Muscle layer of duodenum (tissue), 2 donors: Measurements from ENCODE around the gene HMX2.

ENCODE experiments used
- H3K27ac ChIP-seq: one replicate; pipeline ENCODE4 v1.7.0; 2013; ENCODE audit warnings: mild to moderate bottlenecking, low read length
- H3K27me3 ChIP-seq: one replicate; pipeline ENCODE4 v1.7.0; 2013; ENCODE audit warnings: low read depth, mild to moderate bottlenecking, control low read depth, low read length
- H3K36me3 ChIP-seq, 2 donors: one replicate each; pipeline ENCODE4 v1.7.0; 2013; ENCODE audit warnings: low read length in 2 of 2, control low read depth in 1 of 2, mild to moderate bottlenecking in 1 of 2; ENCODE audit not compliant: insufficient read depth in 2 of 2, control insufficient read depth in 1 of 2
- H3K4me1 ChIP-seq, 2 donors: one replicate each; pipeline ENCODE4 v1.7.0; 2013; ENCODE audit warnings: low read length in 2 of 2, mild to moderate bottlenecking in 2 of 2, control low read depth in 1 of 2, moderate library complexity in 1 of 2; ENCODE audit not compliant: insufficient read depth in 2 of 2, control insufficient read depth in 1 of 2
- H3K4me3 ChIP-seq, 2 donors: one replicate each; pipeline ENCODE4 v1.7.0; 2013; ENCODE audit warnings: low read length in 2 of 2, low read depth in 1 of 2, mild to moderate bottlenecking in 1 of 2
- H3K9me3 ChIP-seq, 2 donors: one replicate each; pipeline ENCODE4 v1.7.0; 2013; ENCODE audit warnings: low read length in 2 of 2, control low read depth in 1 of 2, mild to moderate bottlenecking in 1 of 2; ENCODE audit not compliant: control insufficient read depth in 1 of 2
- donor health status: healthy.

Gene HMX2

GRCh38 chr10:123147635-123148413 is at the start of gene HMX2:
Gene HMX2, plus strand, starts transcription at chr10:123148136. Its CDS starts 243 bp downstream, at chr10:123148379.
- H3K36me3 ChIP-seq = no peaks in the 10 kb centered on the region
- no peaks in the 10 kb centered on the region for H3K9me3 ChIP-seq
- H3K27me3 ChIP-seq = peaks cover 90% of the 10 kb centered on the region
- H3K4me1 ChIP-seq = peaks cover 2 to 69% of the 10 kb centered on the region in 2 donors
- H3K27ac ChIP-seq = no peak within 1 kb of the TSS
- H3K4me3 ChIP-seq = peak within 1 kb of the TSS in 1 of 2 donors; percentile 28

- H3K27ac ChIP-seq = no peak overlapping the region
- H3K4me1 ChIP-seq = no peaks in the 10 kb centered on the region
- H3K9me3 ChIP-seq = no peaks in the 10 kb centered on the region
- no peaks in the 10 kb centered on the region for H3K36me3 ChIP-seq
- H3K4me3 ChIP-seq = no peak overlapping the region
- H3K27me3 ChIP-seq = no peaks in the 10 kb centered on the region
Observed at GRCh38 chr10:123100030-123100762, 47.7 kb upstream of the HMX2 start.

- H3K27me3 ChIP-seq = no peaks in the 10 kb centered on the region
Observed at GRCh38 chr10:123101872-123102271, 46.1 kb upstream of the HMX2 start.

GRCh38 chr10:123102673-123103072 is 45.3 kb upstream of the HMX2 start:
- no peaks in the 10 kb centered on the region for H3K4me1 ChIP-seq
- no peaks in the 10 kb centered on the region for H3K36me3 ChIP-seq
- no peaks in the 10 kb centered on the region for H3K27me3 ChIP-seq
- H3K9me3 ChIP-seq = no peaks in the 10 kb centered on the region
- no peak overlapping the region for H3K4me3 ChIP-seq
- no peak overlapping the region for H3K27ac ChIP-seq

More at GRCh38 chr10:123101872-123102271, 46.1 kb upstream of the HMX2 start:
- no peak overlapping the region for H3K27ac ChIP-seq
- H3K36me3 ChIP-seq = no peaks in the 10 kb centered on the region
- no peaks in the 10 kb centered on the region for H3K4me1 ChIP-seq
- no peaks in the 10 kb centered on the region for H3K9me3 ChIP-seq
- no peak overlapping the region for H3K4me3 ChIP-seq

- Histone ChIP-seq H3K4me3 (no peak overlapping the region), H3K9me3 (no peaks in the 10 kb centered on the region), H3K27me3 (no peaks in the 10 kb centered on the region), H3K36me3 (no peaks in the 10 kb centered on the region), H3K4me1 (no peaks in the 10 kb centered on the region), H3K27ac (no peak overlapping the region)
Observed at GRCh38 chr10:123103944-123104343, 44.0 kb upstream of the HMX2 start.

GRCh38 chr10:123109466-123109865 is 38.5 kb upstream of the HMX2 start:
- no peaks in the 10 kb centered on the region for H3K27me3 ChIP-seq
- H3K4me1 ChIP-seq = no peaks in the 10 kb centered on the region
- H3K36me3 ChIP-seq = no peaks in the 10 kb centered on the region
- no peak overlapping the region for H3K27ac ChIP-seq
- no peak overlapping the region for H3K4me3 ChIP-seq
- H3K9me3 ChIP-seq = no peaks in the 10 kb centered on the region

- H3K36me3 ChIP-seq = no peaks in the 10 kb centered on the region
- peaks cover 21% of the 10 kb centered on the region for H3K27me3 ChIP-seq
- no peak overlapping the region for H3K4me3 ChIP-seq
- H3K4me1 ChIP-seq = peaks cover 0 to 5% of the 10 kb centered on the region in 2 donors
- H3K9me3 ChIP-seq = no peaks in the 10 kb centered on the region
- no peak overlapping the region for H3K27ac ChIP-seq
Observed at GRCh38 chr10:123117644-123118417, 30.1 kb upstream of the HMX2 start.

- Histone ChIP-seq H3K4me3 (no peak overlapping the region), H3K36me3 (no peaks in the 10 kb centered on the region), H3K27me3 (peaks cover 21% of the 10 kb centered on the region), H3K27ac (no peak overlapping the region), H3K9me3 (no peaks in the 10 kb centered on the region), H3K4me1 (peaks cover 0 to 5% of the 10 kb centered on the region in 2 donors)
Observed at GRCh38 chr10:123119081-123119480, 28.9 kb upstream of the HMX2 start.

- Histone ChIP-seq H3K4me3 (no peak overlapping the region), H3K4me1 (no peaks in the 10 kb centered on the region), H3K27me3 (peaks cover 18% of the 10 kb centered on the region), H3K27ac (no peak overlapping the region), H3K9me3 (peaks cover 6 to 10% of the 10 kb centered on the region in 2 donors), H3K36me3 (no peaks in the 10 kb centered on the region)
Observed at GRCh38 chr10:123126246-123126645, 21.7 kb upstream of the HMX2 start.

GRCh38 chr10:123129618-123130271 is 18.2 kb upstream of the HMX2 start:
- peaks cover 6 to 10% of the 10 kb centered on the region in 2 donors for H3K9me3 ChIP-seq
- H3K27ac ChIP-seq = no peak overlapping the region
- no peak overlapping the region for H3K4me3 ChIP-seq
- no peaks in the 10 kb centered on the region for H3K36me3 ChIP-seq
- peaks cover 1 to 22% of the 10 kb centered on the region in 2 donors for H3K4me1 ChIP-seq
- peaks cover 52% of the 10 kb centered on the region for H3K27me3 ChIP-seq
